ENCODE measurements around the gene KCTD7.

DNA sequence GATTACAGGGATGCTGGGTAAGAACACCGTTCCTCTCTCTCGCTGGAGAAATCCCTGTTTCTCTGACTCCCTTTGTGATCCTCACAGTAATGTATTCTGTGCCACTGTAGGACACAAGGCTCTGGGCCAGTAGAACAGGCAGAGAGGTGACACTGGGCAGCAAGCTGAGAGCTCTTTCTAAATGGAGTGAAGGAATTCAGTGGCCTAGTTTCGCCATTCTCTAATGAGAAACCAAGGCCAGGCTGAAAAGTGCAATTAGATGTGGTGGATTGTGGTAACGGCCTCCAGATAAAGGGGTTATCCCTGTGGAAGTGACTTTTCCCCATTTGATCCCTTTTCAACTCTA is 12.8 kb downstream of the KCTD7 start:
- TF ChIP-seq, protein P1, sequence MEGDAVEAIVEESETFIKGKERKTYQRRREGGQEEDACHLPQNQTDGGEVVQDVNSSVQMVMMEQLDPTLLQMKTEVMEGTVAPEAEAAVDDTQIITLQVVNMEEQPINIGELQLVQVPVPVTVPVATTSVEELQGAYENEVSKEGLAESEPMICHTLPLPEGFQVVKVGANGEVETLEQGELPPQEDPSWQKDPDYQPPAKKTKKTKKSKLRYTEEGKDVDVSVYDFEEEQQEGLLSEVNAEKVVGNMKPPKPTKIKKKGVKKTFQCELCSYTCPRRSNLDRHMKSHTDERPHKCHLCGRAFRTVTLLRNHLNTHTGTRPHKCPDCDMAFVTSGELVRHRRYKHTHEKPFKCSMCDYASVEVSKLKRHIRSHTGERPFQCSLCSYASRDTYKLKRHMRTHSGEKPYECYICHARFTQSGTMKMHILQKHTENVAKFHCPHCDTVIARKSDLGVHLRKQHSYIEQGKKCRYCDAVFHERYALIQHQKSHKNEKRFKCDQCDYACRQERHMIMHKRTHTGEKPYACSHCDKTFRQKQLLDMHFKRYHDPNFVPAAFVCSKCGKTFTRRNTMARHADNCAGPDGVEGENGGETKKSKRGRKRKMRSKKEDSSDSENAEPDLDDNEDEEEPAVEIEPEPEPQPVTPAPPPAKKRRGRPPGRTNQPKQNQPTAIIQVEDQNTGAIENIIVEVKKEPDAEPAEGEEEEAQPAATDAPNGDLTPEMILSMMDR (IDR thresholded peaks at IDR 0.05; ENCODE audit: low read depth, low read length): no peak
- TF ChIP-seq EZH2phosphoT487 (IDR thresholded peaks at IDR 0.05; ENCODE audit: low read depth): no peak

Measured in OCI-LY3 (cell line).